ENCODE measurements around the gene MAN1A1.

GRCh38 chr6:119278625-119279024 is 70.9 kb downstream of the MAN1A1 start:
- TF ChIP-seq POLR2A (IDR thresholded peaks at IDR 0.05), result no peak
- TF ChIP-seq, protein P1, sequence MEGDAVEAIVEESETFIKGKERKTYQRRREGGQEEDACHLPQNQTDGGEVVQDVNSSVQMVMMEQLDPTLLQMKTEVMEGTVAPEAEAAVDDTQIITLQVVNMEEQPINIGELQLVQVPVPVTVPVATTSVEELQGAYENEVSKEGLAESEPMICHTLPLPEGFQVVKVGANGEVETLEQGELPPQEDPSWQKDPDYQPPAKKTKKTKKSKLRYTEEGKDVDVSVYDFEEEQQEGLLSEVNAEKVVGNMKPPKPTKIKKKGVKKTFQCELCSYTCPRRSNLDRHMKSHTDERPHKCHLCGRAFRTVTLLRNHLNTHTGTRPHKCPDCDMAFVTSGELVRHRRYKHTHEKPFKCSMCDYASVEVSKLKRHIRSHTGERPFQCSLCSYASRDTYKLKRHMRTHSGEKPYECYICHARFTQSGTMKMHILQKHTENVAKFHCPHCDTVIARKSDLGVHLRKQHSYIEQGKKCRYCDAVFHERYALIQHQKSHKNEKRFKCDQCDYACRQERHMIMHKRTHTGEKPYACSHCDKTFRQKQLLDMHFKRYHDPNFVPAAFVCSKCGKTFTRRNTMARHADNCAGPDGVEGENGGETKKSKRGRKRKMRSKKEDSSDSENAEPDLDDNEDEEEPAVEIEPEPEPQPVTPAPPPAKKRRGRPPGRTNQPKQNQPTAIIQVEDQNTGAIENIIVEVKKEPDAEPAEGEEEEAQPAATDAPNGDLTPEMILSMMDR (IDR thresholded peaks at IDR 0.05), result no peak

All from esophagus squamous epithelium (tissue), 4 donors.